Aortic smooth muscle cell (primary cell): ENCODE data around the gene OBSL1. TPM values are rescaled to one million over a fixed set of nuclear protein-coding genes. Genes with fewer than 3 reads are reported as not detected.

ENCODE experiments used
- total RNA-seq: library from RNA; depleted of rRNA; stranded (reverse); fragments of >200 nt; gene quantifications from 2 replicates; pipeline ENCODE4 v1.2.3, GENCODE V29; 2014

Gene OBSL1
- total RNA-seq = 28.4 and 43.8 TPM in 2 replicates

DNA sequence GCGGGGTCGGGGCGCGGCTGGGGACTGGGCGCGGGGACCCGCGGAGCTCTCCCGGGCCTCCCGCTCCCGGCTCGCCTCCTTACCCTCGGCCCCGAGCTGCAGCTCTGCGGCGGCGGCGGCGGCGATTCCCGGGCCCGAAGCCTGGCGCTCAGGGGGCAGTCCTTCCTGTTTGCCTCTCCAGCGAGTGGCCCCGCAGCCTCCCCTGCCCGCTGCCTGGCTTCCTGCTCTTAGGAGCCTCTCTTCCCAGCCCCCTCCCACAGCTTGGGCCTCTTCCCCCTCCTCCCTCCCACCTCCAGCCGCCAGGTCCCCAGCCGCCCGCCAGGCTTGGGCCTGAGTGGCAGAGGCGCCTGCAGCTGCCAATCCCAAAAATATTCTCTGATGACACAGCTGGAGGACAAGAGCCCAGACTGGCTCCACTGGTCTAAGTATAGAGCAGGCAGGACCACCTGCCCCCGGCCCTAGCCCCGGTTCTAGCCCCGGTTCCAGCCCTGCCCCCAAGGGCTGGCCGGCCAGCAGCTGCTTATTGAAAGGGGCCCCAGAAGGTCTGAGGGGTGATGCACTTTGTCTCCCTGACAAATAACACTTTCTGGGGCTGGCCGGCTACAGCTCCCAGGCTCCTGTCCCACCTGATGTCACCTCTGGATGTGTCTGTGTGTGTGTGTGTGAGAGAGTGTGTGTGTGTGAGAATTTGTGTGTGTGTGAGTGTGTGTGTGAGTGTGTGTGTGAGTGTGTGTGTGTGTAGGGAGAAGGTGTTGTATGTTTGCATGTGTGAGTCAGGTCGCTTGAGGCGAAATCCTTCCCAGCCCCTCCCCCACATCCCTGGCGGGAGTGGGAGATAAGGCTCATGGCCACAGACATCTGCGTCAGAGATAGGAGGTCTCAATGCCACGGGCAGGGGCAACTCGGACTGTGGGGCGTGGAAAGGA, at the start of gene OBSL1:
TSS of gene OBSL1 (minus strand) at position 229 of the 926 bp plus-strand sequence. CDS start 307 bp downstream, outside the sequence.

GRCh38 chr2:219597552-219598307, 26.4 kb upstream of the OBSL1 start, which contains the start of gene STK11IP:
Gene STK11IP, plus strand, starts transcription at chr2:219597857. Its CDS starts 263 bp downstream, at chr2:219598120.

DNA sequence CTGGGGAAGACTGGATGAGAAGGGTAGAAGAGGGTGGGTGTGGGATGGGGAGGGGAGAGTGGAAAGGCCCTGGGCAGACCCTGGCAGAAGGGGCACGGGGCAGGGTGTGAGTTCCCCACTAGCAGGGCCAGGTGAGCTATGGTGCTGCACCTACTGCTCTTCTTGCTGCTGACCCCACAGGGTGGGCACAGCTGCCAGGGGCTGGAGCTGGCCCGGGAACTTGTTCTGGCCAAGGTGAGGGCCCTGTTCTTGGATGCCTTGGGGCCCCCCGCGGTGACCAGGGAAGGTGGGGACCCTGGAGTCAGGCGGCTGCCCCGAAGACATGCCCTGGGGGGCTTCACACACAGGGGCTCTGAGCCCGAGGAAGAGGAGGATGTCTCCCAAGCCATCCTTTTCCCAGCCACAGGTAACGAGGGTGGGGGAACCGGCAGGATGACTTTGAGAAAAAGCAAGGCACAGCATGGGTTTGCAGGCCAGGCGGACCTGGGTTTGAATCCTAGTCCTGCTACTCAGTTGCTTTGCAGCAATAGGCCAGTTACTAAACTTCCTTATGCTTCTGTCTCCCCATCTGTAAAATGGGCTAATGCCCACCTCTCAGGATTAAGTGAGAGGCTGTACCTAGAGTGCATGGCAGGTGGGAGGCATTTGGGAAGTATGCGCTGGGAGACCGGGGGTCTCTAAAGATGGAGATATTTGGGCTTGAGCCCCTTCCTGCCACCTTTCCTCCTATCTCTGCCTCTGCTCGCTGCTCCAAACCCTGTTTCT, 1.1 kb upstream of the OBSL1 start, which contains the start of gene INHA:
TSS of gene INHA (plus strand) at position 74 of the 765 bp plus-strand sequence. CDS start at position 139, 65 bp downstream.

GRCh38 chr2:219543596-219544358, 27.6 kb downstream of the OBSL1 start, which contains the start of the genes CHPF and TMEM198:
Gene CHPF, minus strand, starts transcription at chr2:219543809. Its CDS starts 271 bp downstream, at chr2:219543538.
Gene TMEM198, plus strand, starts transcription at chr2:219544028. Its CDS starts 700 bp downstream, at chr2:219544728.

GRCh38 chr2:219514196-219514761, 57.1 kb downstream of the OBSL1 start, which contains the start of gene ASIC4:
Gene ASIC4, plus strand, starts transcription at chr2:219514482. Its CDS starts 243 bp downstream, at chr2:219514725.

Other genes starting within 250 kb of the OBSL1 start
- gene RESP18, start 238.8 kb downstream of the OBSL1 start, total RNA-seq = not detected in 2 replicates
- 47.6 and 49.3 TPM in 2 replicates for gene DNPEP, start 183.6 kb downstream of the OBSL1 start, total RNA-seq
- gene DES, start 153.2 kb downstream of the OBSL1 start, total RNA-seq = 0.13 and 0.62 TPM in 2 replicates
- 11.1 and 25.1 TPM in 2 replicates for gene SPEG, start 136.7 kb downstream of the OBSL1 start, total RNA-seq
- 45.5 and 55.0 TPM in 2 replicates for gene GMPPA, start 72.6 kb downstream of the OBSL1 start, total RNA-seq
- 0.12 TPM in 1 of 2 replicates, not detected in the other for gene ASIC4, start 57.1 kb downstream of the OBSL1 start, total RNA-seq
- 107 and 128 TPM in 2 replicates for gene CHPF, start 27.7 kb downstream of the OBSL1 start, total RNA-seq
- 1.1 and 1.3 TPM in 2 replicates for gene TMEM198, start 27.5 kb downstream of the OBSL1 start, total RNA-seq
- gene INHA, start 771 bp upstream of the OBSL1 start, total RNA-seq = 0.13 and 0.25 TPM in 2 replicates
- 11.1 and 12.6 TPM in 2 replicates for gene STK11IP, start 26.3 kb upstream of the OBSL1 start, total RNA-seq
- gene SLC4A3, start 56.1 kb upstream of the OBSL1 start, total RNA-seq = 0.40 and 0.50 TPM in 2 replicates